ENCODE data around the gene ITGAE.
A peak's percentile ranks its signal among the peaks of the same experiment; 100 is the strongest.

Gene ITGAE

DNA sequence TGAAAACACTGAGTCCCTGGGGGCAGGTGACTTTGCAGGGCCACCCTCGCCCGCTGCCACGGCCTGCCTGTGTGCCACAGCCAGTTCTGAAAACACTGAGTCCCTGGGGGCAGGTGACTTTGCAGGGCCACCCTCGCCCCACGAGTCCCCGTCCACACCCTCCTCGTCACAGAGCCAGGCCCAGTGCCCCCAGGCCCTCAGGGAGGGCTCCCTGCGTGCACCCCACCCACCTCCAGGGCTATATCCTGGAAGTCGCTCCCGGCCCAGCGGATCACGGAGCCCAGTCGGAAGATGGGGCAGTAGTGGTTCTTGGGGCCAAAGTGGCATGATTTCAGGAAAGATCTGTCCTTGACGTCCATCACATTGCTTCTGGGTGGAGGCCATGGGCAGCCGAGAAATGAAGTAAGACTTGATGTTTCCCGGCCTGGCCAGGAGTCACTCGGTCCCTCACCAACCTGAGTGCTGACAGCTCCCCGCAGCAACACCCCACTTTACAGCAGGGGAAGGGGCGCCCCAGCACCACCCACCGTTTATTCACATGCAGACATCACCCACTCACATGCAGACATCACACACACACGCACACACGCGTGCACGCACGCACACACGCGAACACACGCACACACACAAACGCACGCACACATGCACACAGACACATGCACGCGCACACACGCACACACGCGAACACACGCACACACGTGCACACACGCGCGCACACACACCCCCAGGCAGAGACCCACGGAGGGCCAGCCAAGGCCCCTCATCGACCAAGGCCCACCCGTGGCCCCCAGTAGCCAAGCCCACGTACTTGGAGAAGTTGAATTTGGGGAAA is 111.5 kb downstream of the ITGAE start:
- DNase-seq, result no peak

GRCh38 chr17:3688852-3689261 is 112.1 kb downstream of the ITGAE start:
- DNase-seq, result no peak

GRCh38 chr17:3688027-3688553 is 112.9 kb downstream of the ITGAE start:
- no peak for DNase-seq

DNA sequence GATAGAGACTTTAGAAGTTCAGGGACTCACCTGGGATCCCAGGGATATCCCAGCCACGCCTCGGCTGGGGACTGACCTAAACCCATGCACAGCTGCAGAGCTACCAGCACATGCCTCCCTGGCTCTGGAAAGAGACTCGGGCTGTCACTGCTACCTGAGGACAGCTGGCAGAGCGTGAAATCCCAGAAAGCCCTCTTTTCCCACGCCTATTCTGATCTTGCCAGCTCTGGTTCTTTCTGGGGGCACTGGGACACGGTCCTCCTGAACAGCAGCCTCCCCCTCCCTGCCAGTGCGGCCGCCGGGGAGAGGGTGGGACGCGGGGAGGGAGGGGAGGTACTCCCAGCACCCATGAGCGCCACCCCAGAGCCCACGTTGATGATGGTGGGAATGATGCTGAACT is 115.8 kb downstream of the ITGAE start:
- no peak for DNase-seq

DNA sequence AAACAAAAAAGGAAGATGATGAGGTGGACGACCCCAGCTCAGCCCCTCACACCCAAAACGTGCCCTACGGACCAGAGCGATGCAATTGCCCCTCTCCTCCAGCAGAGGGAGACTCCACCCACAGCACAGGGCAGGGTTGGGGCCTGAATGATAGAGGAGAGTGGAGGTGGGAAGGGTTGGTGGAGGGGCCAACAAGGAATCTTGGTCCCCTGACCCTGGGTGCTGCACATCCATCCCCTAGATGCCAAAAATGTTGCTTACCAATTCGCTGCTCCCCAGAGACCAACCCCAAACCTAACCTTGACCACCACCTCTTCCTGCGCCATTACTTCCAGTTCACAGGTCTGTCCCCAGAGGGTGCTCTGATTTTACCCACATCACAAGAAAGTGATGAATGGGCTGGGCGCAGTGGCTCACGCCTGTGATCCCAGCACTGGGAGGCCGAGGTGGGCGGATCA is 117.9 kb downstream of the ITGAE start:
- peak; percentile 59 for DNase-seq

- DNase-seq, result no peak
Measured at GRCh38 chr17:3682033-3682432, 119.0 kb downstream of the ITGAE start.

- no peak for DNase-seq
Measured at GRCh38 chr17:3681565-3681964, 119.4 kb downstream of the ITGAE start.

DNA sequence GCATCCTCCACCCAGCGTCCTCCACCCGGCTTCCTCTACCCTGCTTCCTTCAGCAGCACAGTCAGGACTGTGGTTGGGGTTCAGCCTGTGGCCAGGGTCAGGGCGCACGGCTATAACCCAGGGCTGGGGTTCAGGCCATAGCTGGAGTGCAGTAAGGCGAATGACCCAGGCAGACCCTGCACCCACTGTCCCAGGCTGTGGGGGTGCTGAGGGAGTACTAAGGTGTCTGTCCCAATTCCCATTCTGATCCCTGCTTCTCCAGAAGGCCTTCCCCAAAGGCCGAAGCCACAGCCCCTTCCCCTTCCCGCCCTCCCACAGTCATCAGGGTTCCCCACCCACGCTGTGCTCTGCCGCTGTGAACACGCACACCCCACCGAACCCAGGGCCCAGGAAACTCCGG is 119.9 kb downstream of the ITGAE start:
- DNase-seq, result no peak

- DNase-seq, result no peak
Measured at GRCh38 chr17:3679531-3680126, 121.4 kb downstream of the ITGAE start.

DNA sequence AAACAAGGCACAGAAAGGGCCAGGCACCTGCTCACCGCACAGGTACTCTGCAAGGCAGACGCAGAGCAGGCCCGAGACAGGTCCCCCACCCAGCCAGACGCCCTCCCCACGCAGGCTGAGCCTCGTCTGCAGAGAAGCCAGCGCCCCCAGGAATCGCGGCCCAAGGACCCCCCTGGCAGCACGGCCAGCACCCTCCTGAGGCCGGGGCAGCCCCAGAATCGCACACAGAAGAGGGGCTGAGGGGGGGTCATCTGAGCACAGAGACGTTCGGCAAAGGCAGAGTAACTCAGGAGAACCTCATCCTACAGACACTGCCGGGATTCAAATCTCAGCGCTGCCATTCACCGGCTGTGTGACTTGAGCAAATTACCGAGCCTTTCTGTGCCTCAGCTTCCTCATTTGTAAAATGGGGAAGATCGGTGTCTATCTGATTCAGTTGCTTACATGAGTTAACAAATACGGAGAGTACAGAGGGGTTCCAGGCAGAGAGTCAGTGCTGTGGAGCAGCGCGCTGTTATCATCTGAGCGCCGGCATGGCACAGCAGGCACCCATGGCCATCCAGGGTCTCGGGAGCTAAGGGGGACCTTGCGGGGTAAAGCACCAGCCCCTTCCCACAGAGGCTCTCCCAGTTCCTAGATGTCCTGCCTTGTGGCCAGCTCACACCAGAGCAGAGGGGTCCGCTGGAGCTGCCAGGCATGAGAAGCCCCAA is 122.0 kb downstream of the ITGAE start:
- DNase-seq, result no peak

DNA sequence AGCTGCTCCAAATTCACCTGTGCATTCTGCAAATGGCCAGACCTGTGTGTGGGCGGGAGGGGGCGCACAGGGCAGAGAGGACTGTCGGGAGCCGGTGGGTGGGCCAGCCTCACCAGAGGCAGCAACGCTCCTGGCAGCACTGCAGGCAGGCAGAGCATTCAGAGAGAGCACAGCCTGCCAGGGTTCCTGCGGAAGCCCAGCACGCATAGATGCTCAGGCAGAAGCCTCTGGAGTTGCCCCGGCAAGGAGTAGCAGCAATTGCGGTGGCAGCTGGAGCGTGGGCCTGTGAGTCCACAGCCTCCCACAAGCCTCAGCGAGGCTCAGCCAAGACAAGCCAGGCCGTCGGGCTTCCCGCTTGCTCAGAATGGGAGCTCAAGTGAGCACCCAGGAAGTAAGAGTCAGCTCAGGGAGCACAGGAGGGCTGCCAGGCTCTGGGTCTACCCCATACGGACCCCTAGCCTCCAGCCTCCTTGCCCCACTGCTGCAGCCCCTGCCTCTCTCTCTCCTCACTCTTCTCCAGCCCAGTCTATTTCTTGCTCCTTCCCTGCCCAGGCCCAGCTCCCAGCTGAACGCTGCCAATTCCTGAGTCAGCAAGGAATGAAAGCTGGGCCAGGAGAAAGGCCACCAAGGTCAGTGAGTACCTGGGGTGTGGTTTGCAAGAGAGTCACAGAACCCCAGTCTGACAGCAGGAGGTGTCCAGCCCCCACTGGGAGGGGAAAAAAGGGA is 122.7 kb downstream of the ITGAE start:
- DNase-seq, result no peak

GRCh38 chr17:3675886-3676285 is 125.1 kb downstream of the ITGAE start:
- no peak for DNase-seq

GRCh38 chr17:3672571-3672970 is 128.4 kb downstream of the ITGAE start:
- no peak for DNase-seq

DNA sequence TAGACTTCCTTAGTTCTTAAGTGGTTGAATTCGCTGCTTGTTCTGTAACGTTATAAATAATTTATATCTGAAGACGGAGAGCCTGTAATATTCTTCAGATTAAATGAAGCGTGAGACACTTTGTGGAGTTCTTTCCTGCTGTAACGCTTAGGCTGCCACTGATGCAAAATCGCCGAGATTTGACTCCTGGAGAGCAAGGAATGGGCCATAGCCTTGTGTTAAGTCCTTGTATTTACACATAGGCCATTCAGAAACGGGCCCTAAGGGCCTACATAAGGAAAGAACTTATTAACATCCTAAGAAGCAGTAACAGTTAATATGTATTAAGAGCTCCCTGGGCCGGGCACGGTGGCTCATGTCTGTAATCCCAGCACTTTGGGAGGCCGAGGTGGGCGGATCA is 131.4 kb downstream of the ITGAE start:
- no peak for DNase-seq

GRCh38 chr17:3669085-3669347 is 132.0 kb downstream of the ITGAE start:
- no peak for DNase-seq

- DNase-seq, result peak; percentile 99
Measured at GRCh38 chr17:3668279-3669084, 132.5 kb downstream of the ITGAE start, which contains the start of the genes EMC6 and TAX1BP3. Gene EMC6 (plus strand): TSS chr17:3668812. CDS start chr17:3669147, 335 bp downstream. Gene TAX1BP3 (minus strand): TSS chr17:3668578. CDS start chr17:3668526, 52 bp downstream.

GRCh38 chr17:3667366-3668278 is 133.4 kb downstream of the ITGAE start:
- no peak for DNase-seq

DNA sequence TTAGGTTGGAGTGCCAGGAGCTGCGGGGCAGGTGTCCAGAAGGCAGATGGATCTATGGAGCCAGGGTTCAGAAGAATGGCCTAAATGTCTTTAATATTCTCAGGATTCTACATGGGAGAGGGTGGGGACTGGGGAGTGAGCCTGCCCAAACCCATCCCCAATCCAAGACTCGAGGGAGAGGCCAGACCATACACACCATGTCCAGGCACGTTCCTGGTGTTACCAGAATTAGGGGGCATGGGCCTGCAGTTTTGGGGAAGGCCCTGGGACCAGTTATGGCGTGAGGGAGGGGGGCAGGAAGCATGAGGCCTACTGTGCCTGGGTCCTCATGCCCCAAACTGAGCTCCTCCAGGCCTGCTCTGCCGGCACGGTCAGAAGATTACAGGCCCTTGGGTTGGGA is 134.5 kb downstream of the ITGAE start:
- no peak for DNase-seq

- DNase-seq, result no peak
Measured at GRCh38 chr17:3665834-3666233, 135.2 kb downstream of the ITGAE start.
